SK-N-SH treated with all-trans-retinoic acid at 6 μM for 48 hours (cell line): ENCODE data around the gene CHCHD6.

Experiments
- ATAC-seq: fragments of 200-7000 bp; cut with Tn5 transposase; 3 replicates; pipeline ENCODE4 v1.9.1; 2020; ENCODE audit warnings: mild to moderate bottlenecking, moderate library complexity
- ARNTL ChIP-seq: fragments of 450-650 bp; formaldehyde crosslinking; IDR thresholded peaks from 2 replicates; pipeline ENCODE4 v1.5.0; 2020; ENCODE audit warnings: low read depth, mild to moderate bottlenecking, moderate library complexity, borderline replicate concordance
- CSDC2 ChIP-seq: fragments of 250-450 bp; sonication (Bioruptor Pico); IDR thresholded peaks from 2 replicates; pipeline ENCODE4 v1.5.0; 2020; ENCODE audit warnings: mild to moderate bottlenecking, moderate library complexity
- ESRRG ChIP-seq: fragments of 250-450 bp; sonication (Bioruptor Pico); IDR thresholded peaks from 2 replicates; pipeline ENCODE4 v1.6.1; 2021; ENCODE audit warnings: mild to moderate bottlenecking
- GLIS3 ChIP-seq: fragments of 250-450 bp; sonication (Bioruptor Pico); IDR thresholded peaks from 2 replicates; pipeline ENCODE4 v1.5.0; 2020; ENCODE audit warnings: mild to moderate bottlenecking, moderate library complexity
- ISL1 ChIP-seq: fragments of 250-450 bp; sonication (Bioruptor Pico); IDR thresholded peaks from 2 replicates; pipeline ENCODE4 v2.1.2; 2022; ENCODE audit warnings: mild to moderate bottlenecking, moderate library complexity
- OSR1 ChIP-seq: fragments of 250-450 bp; sonication (Bioruptor Pico); IDR thresholded peaks from 2 replicates; pipeline ENCODE4 v1.8.0; 2022; ENCODE audit warnings: moderate library complexity, mild to moderate bottlenecking, inconsistent platforms
- POU6F1 ChIP-seq: fragments of 250-450 bp; sonication (Bioruptor Pico); IDR thresholded peaks from 2 replicates; pipeline ENCODE4 v1.8.0; 2021; ENCODE audit warnings: low read depth, mild to moderate bottlenecking, moderate library complexity, borderline replicate concordance
- RARB ChIP-seq: fragments of 250-450 bp; sonication (Bioruptor Pico); IDR thresholded peaks from 2 replicates; pipeline ENCODE4 v1.8.0; 2021; ENCODE audit warnings: mild to moderate bottlenecking, moderate library complexity
- SNAI2 ChIP-seq: fragments of 250-450 bp; sonication (Bioruptor Pico); IDR thresholded peaks from 2 replicates; pipeline ENCODE4 v1.5.0; 2020; ENCODE audit warnings: mild to moderate bottlenecking, moderate library complexity
- TCF4 ChIP-seq: fragments of 250-450 bp; sonication (Bioruptor Pico); IDR thresholded peaks from 2 replicates; pipeline ENCODE4 v1.8.0; 2021; ENCODE audit warnings: mild to moderate bottlenecking, moderate library complexity, borderline replicate concordance
- TOX ChIP-seq: fragments of 250-450 bp; sonication (Bioruptor Pico); IDR thresholded peaks from 2 replicates; pipeline ENCODE4 v1.8.0; 2021; ENCODE audit warnings: mild to moderate bottlenecking, moderate library complexity, borderline replicate concordance
- TSHZ2 ChIP-seq: fragments of 250-450 bp; sonication (Bioruptor Pico); IDR thresholded peaks from 2 replicates; pipeline ENCODE4 v1.5.0; 2020; ENCODE audit warnings: mild to moderate bottlenecking, moderate library complexity
- ZC3H10 ChIP-seq: fragments of 250-450 bp; sonication (Bioruptor Pico); IDR thresholded peaks from 2 replicates; pipeline ENCODE4 v1.5.1; 2021; ENCODE audit warnings: mild to moderate bottlenecking, moderate library complexity
- ZFP3 ChIP-seq: fragments of 250-450 bp; sonication (Bioruptor Pico); IDR thresholded peaks from 2 replicates; pipeline ENCODE4 v1.5.0; 2020; ENCODE audit warnings: mild to moderate bottlenecking, moderate library complexity
- ZFP30 ChIP-seq: fragments of 450-650 bp; formaldehyde crosslinking; IDR thresholded peaks from 2 replicates; pipeline ENCODE4 v1.5.0; 2022; ENCODE audit warnings: mild to moderate bottlenecking, moderate library complexity
- ZNF565 ChIP-seq: fragments of 450-650 bp; formaldehyde crosslinking; conservative IDR thresholded peaks from 2 replicates; pipeline ENCODE4 v1.5.0; 2020; ENCODE audit warnings: low read depth, mild to moderate bottlenecking, moderate library complexity
- ZNF70 ChIP-seq: fragments of 450-650 bp; formaldehyde crosslinking; IDR thresholded peaks from 2 replicates; pipeline ENCODE4 v1.5.0; 2020; ENCODE audit warnings: mild to moderate bottlenecking, moderate library complexity
- ZNF8 ChIP-seq: fragments of 450-650 bp; formaldehyde crosslinking; IDR thresholded peaks from 2 replicates; pipeline ENCODE4 v1.5.0; 2020; ENCODE audit warnings: mild to moderate bottlenecking, moderate library complexity
- TF ChIP-seq, protein P1 (sequence below): fragments of 250-450 bp; sonication (Bioruptor Pico); IDR thresholded peaks from 2 replicates; pipeline ENCODE4 v1.8.0; 2020; ENCODE audit warnings: mild to moderate bottlenecking, moderate library complexity, borderline replicate concordance
- TF ChIP-seq, protein P2 (sequence below): fragments of 250-450 bp; sonication (Bioruptor Pico); IDR thresholded peaks from 2 replicates; pipeline ENCODE4 v1.5.1; 2020; ENCODE audit warnings: low read depth, mild to moderate bottlenecking, moderate library complexity

Gene CHCHD6

DNA sequence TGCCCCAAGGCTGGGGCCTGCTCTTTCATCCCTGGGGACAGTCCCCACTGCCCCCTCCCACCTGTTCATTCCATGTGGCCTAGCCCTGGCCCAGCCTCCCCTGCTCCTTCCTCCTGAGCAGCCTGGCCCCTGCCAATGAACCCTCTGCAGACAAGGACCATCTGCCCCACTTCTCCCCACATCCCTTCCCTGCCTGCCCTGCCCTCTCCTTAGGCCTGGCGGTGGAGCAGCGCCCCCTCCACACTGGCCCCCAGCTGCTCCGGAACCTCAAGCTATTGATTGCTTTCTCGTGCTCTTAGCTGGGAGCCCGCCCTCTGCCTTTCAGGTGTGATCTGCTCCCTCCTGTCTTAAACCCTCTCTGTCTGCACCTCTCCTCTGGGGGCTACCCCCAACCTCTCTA, 286.9 kb downstream of the CHCHD6 start:
- ATAC-seq, result no peak
- no peak for TF ChIP-seq ESRRG
- no peak for TF ChIP-seq ZNF565 (CRISPR knock-in tag)
- TF ChIP-seq, protein P1, sequence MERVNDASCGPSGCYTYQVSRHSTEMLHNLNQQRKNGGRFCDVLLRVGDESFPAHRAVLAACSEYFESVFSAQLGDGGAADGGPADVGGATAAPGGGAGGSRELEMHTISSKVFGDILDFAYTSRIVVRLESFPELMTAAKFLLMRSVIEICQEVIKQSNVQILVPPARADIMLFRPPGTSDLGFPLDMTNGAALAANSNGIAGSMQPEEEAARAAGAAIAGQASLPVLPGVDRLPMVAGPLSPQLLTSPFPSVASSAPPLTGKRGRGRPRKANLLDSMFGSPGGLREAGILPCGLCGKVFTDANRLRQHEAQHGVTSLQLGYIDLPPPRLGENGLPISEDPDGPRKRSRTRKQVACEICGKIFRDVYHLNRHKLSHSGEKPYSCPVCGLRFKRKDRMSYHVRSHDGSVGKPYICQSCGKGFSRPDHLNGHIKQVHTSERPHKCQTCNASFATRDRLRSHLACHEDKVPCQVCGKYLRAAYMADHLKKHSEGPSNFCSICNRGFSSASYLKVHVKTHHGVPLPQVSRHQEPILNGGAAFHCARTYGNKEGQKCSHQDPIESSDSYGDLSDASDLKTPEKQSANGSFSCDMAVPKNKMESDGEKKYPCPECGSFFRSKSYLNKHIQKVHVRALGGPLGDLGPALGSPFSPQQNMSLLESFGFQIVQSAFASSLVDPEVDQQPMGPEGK (CRISPR knock-in tag), result no peak
- TF ChIP-seq GLIS3, result no peak
- no peak for TF ChIP-seq TCF4 (CRISPR knock-in tag)
- no peak for TF ChIP-seq POU6F1 (CRISPR knock-in tag)
- TF ChIP-seq TOX (CRISPR knock-in tag), result no peak
- TF ChIP-seq, protein P2, sequence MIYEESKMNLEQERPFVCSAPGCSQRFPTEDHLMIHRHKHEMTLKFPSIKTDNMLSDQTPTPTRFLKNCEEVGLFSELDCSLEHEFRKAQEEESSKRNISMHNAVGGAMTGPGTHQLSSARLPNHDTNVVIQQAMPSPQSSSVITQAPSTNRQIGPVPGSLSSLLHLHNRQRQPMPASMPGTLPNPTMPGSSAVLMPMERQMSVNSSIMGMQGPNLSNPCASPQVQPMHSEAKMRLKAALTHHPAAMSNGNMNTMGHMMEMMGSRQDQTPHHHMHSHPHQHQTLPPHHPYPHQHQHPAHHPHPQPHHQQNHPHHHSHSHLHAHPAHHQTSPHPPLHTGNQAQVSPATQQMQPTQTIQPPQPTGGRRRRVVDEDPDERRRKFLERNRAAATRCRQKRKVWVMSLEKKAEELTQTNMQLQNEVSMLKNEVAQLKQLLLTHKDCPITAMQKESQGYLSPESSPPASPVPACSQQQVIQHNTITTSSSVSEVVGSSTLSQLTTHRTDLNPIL, result no peak
- no peak for TF ChIP-seq RARB
- TF ChIP-seq OSR1 (CRISPR knock-in tag), result no peak
- TF ChIP-seq ZC3H10, result no peak
- no peak for TF ChIP-seq ZNF70 (CRISPR knock-in tag)
- TF ChIP-seq ISL1 (CRISPR knock-in tag), result no peak
- TF ChIP-seq, all 23 proteins: peak for 0

GRCh38 chr3:126991366-126992200, 287.5 kb downstream of the CHCHD6 start:
- no peak for ATAC-seq
- TF ChIP-seq GLIS3, result no peak
- no peak for TF ChIP-seq ZFP30 (CRISPR knock-in tag)
- TF ChIP-seq ZNF8, result no peak
- TF ChIP-seq, all 23 proteins: peak for 0

DNA sequence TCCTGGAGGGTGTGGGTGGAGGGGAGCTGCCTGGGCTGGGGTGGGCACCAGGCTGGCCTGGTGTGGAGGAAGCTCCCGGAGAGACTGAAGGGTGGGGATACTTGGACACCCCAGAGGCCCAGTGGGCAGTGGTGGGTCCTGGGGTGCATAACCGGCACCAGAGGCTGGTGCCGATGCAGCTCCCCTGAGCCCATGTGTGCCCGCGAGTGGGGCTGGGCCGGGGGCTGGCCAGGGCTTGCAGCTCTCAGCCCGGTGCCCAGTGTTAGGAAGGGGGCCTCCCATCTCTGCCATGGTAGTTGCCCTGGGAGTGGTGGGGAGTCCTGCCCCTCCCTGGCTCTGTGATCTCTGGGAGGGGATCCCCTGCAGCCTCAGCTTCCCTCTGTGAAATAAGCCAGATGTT, 288.2 kb downstream of the CHCHD6 start:
- ATAC-seq, result no peak
- TF ChIP-seq ZFP30 (CRISPR knock-in tag) (no peak), CSDC2 (CRISPR knock-in tag) (no peak), ZNF8 (no peak), TSHZ2 (CRISPR knock-in tag) (no peak), ISL1 (CRISPR knock-in tag) (no peak), POU6F1 (CRISPR knock-in tag) (no peak), ZC3H10 (no peak), OSR1 (CRISPR knock-in tag) (no peak), TOX (CRISPR knock-in tag) (no peak), ARNTL (CRISPR knock-in tag) (no peak), ZFP3 (CRISPR knock-in tag) (no peak), ESRRG (no peak), SNAI2 (CRISPR knock-in tag) (no peak)
